A673 (cell line): ENCODE data around the gene HCK.

Experiments used
- EZH2 ChIP-seq: fragments of 200-600 bp; sonication (generic); IDR thresholded peaks from 2 replicates; pipeline ENCODE4 v1.6.1; 2017; ENCODE audit warnings: borderline replicate concordance, low read depth, mild to moderate bottlenecking, mixed read lengths, antibody characterized with exemption, low read length; ENCODE audit not compliant: poor library complexity, severe bottlenecking
- TF ChIP-seq, protein P1 (sequence below): fragments of 300-800, 200-600 bp; sonication (generic); conservative IDR thresholded peaks from 2 replicates; pipeline ENCODE4 v1.5.1; 2017; ENCODE audit warnings: low read depth, mild to moderate bottlenecking, antibody characterized with exemption, low read length, moderate library complexity, mixed read lengths

DNA sequence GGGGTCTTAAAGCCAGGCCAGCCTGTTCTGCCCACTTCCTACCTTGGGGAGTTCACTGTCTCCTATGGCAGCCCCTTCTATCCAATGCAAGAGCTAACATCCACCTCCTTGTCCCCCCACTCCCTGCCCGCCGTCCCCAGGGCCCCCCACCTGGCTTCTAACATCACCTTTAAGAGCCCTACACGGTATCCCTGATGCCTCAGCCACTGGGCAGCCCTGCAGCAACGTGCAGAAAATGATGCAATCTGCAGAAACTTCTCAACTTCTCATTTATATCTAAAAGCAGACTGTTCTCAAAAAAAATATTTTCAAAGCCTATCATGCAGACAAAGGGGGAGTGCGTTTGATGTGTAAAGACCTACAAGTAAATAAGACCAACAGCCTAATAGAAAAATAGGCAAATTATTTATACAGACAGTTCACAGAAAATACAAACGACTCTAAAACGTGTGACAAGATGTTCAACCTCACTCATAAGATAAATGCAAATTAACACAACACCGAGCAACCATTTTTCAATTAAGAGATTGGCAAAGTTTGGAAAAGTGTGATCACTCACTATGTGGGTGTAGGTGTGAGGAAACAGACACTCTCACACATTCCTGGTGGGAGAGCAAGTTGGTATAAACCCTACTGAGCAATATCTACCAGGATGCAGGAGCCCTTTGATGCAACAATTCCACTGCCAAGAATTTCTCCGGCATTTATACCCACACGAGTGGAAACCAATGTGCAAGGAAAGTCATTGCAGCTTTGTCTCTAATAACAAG, 15.1 kb upstream of the HCK start:
- TF ChIP-seq, protein P1, sequence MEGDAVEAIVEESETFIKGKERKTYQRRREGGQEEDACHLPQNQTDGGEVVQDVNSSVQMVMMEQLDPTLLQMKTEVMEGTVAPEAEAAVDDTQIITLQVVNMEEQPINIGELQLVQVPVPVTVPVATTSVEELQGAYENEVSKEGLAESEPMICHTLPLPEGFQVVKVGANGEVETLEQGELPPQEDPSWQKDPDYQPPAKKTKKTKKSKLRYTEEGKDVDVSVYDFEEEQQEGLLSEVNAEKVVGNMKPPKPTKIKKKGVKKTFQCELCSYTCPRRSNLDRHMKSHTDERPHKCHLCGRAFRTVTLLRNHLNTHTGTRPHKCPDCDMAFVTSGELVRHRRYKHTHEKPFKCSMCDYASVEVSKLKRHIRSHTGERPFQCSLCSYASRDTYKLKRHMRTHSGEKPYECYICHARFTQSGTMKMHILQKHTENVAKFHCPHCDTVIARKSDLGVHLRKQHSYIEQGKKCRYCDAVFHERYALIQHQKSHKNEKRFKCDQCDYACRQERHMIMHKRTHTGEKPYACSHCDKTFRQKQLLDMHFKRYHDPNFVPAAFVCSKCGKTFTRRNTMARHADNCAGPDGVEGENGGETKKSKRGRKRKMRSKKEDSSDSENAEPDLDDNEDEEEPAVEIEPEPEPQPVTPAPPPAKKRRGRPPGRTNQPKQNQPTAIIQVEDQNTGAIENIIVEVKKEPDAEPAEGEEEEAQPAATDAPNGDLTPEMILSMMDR: no peak
- no peak for TF ChIP-seq EZH2
